GM12878 (cell line): ENCODE measurements around the gene MSLN. TPM values are rescaled to one million over a fixed set of nuclear protein-coding genes. Genes with fewer than 3 reads are reported as not detected.

Experiments
- ATAC-seq: fragments of 200-7000 bp; cut with Tn5 transposase; 3 replicates; pipeline ENCODE4 v1.9.1; 2020; ENCODE audit warnings: mild to moderate bottlenecking, moderate library complexity
- BruUV-seq: library from RNA; stranded (reverse); fragments of 400-500 nt; replicated peaks from 2 replicates; lab custom pipeline; 2021; lab: Mats Ljungman, UMichigan
- CTCF ChIA-PET: fragments of 300-600 bp; sonication (Branson Sonifier 250); formaldehyde crosslinking; extraction: SDS; loops from one replicate; lab custom pipeline; 2021; ENCODE audit warnings: inconsistent platforms; lab: Yijun Ruan, JAX
- POLR2A ChIA-PET: fragments of 350-600 bp; formaldehyde crosslinking; extraction: SDS; loops from one replicate; lab custom pipeline; 2021; ENCODE audit warnings: inconsistent platforms; lab: Charles Lee
- RAD21 ChIA-PET: fragments of 300-600 bp; sonication (Branson Sonifier 250); formaldehyde crosslinking; loops from one replicate; lab custom pipeline; 2023; ENCODE audit warnings: antibody characterized with exemption; ENCODE audit not compliant: unreplicated experiment; lab: Charles Lee
- SMC1A ChIA-PET: fragments of 300-600 bp; sonication (Branson Sonifier 250); formaldehyde crosslinking; loops from one replicate; lab custom pipeline; 2023; ENCODE audit not compliant: unreplicated experiment, uncharacterized antibody; lab: Charles Lee
- DNase-seq: peaks from one replicate; pipeline ENCODE4 v3.0.0-alpha.2; 2011; ENCODE audit warnings: low read depth, low spot score
- FAIRE-seq: peaks from 3 replicates; lab custom pipeline; 2011; peaks lifted over from hg19 to GRCh38; lab: Jason Lieb, UNC
- H2AFZ ChIP-seq: 2 replicates; pipeline ENCODE4 v1.6.0; 2011; ENCODE audit warnings: low read depth, low read length, control low read depth; ENCODE audit not compliant: control insufficient read depth
- H3K27ac ChIP-seq: 2 replicates; pipeline ENCODE4 v1.5.1; 2011; ENCODE audit warnings: control low read depth; ENCODE audit not compliant: control insufficient read depth, insufficient read depth
- H3K27me3 ChIP-seq, 2 experiments: replicated peaks in 1 of 2; 2 replicates each; pipeline versions ENCODE4 v1.6.0 to v1.6.1; 2011; ENCODE audit warnings: low read length in 1 of 2; ENCODE audit not compliant: control insufficient read depth in 2 of 2, insufficient read depth in 2 of 2
- H3K36me3 ChIP-seq, 2 experiments: 2 replicates each; pipeline ENCODE4 v1.5.1; 2011; ENCODE audit warnings: low read length in 1 of 2; ENCODE audit not compliant: control insufficient read depth in 2 of 2, insufficient read depth in 2 of 2
- H3K4me1 ChIP-seq: 2 replicates; pipeline ENCODE4 v1.6.1; 2011; ENCODE audit warnings: mild to moderate bottlenecking, low read length, moderate library complexity, mixed read lengths; ENCODE audit not compliant: control insufficient read depth, insufficient read depth
- H3K4me2 ChIP-seq: 2 replicates; pipeline ENCODE4 v1.6.0; 2011; ENCODE audit warnings: control low read depth; ENCODE audit not compliant: control insufficient read depth, insufficient read depth
- H3K4me3 ChIP-seq: fragments of 200-600 bp; sonication (generic); 2 replicates; pipeline ENCODE4 v1.5.1; 2016
- H3K79me2 ChIP-seq: 2 replicates; pipeline ENCODE4 v1.6.0; 2011; ENCODE audit warnings: low read length; ENCODE audit not compliant: control insufficient read depth, insufficient read depth
- H3K9ac ChIP-seq: 2 replicates; pipeline ENCODE4 v1.8.0; 2011; ENCODE audit warnings: low read length, control low read depth, mixed read lengths; ENCODE audit not compliant: control insufficient read depth, insufficient read depth
- H3K9me3 ChIP-seq: replicated peaks from 3 replicates; pipeline ENCODE4 v1.5.1; 2011; ENCODE audit warnings: mild to moderate bottlenecking, low read length; ENCODE audit not compliant: control insufficient read depth, insufficient read depth
- H4K20me1 ChIP-seq: 2 replicates; pipeline ENCODE4 v1.6.0; 2011; ENCODE audit not compliant: control insufficient read depth, insufficient read depth
- BHLHE40 ChIP-seq, 2 experiments: fragments of 450-650 bp in 1 of 2; IDR thresholded peaks; 2 replicates each; pipeline ENCODE4 v1.6.1; 2011 to 2017; ENCODE audit warnings: low read depth in 2 of 2, borderline replicate concordance in 1 of 2, improper control_type of control experiment in 1 of 2, low read length in 1 of 2, mild to moderate bottlenecking in 1 of 2
- ELK1 ChIP-seq: IDR thresholded peaks from 2 replicates; pipeline ENCODE4 v1.6.1; 2012; ENCODE audit warnings: low read depth, low read length, improper control_type of control experiment
- MLLT1 ChIP-seq: fragments of 450-650 bp; IDR thresholded peaks from 2 replicates; pipeline ENCODE4 v1.6.1; 2016; ENCODE audit warnings: mild to moderate bottlenecking
- MXI1 ChIP-seq: fragments of 150-350 bp; IDR thresholded peaks from 2 replicates; pipeline ENCODE4 v1.6.1; 2011; ENCODE audit warnings: low read depth, mild to moderate bottlenecking, inconsistent platforms, low read length, improper control_type of control experiment
- NFYB ChIP-seq: IDR thresholded peaks from 2 replicates; pipeline ENCODE4 v1.6.1; 2011; ENCODE audit warnings: low read depth, mild to moderate bottlenecking, low read length, improper control_type of control experiment, moderate library complexity; ENCODE audit not compliant: insufficient read depth
- SMC3 ChIP-seq: IDR thresholded peaks from 2 replicates; pipeline ENCODE4 v1.6.1; 2011; ENCODE audit warnings: low read length, improper control_type of control experiment, borderline replicate concordance
- SREBF2 ChIP-seq: IDR thresholded peaks from 2 replicates; pipeline ENCODE4 v1.6.1; 2012; ENCODE audit warnings: mild to moderate bottlenecking, low read length
- WGBS: methylation state at CpG from one replicate; pipeline ENCODE4 v1.1.6; 2016; ENCODE audit warnings: low lambda C conversion rate; ENCODE audit not compliant: insufficient replicate concordance, insufficient coverage; ENCODE audit errors: missing lambda C conversion rate; 5-methylcytosine and 5-hydroxymethylcytosine counted together
- in situ Hi-C: fragments of 300-500 bp; cut with MboI; formaldehyde crosslinking; loops from 9 replicates; pipeline ENCODE4 v1.14.3; 2018; ENCODE audit warnings: mixed read lengths
- intact Hi-C: fragments of 100-400 bp; cut with micrococcal nuclease; formaldehyde crosslinking; loops from one replicate; pipeline ENCODE4 v1.14.2; 2022; ENCODE audit not compliant: unreplicated experiment
- polyA plus RNA-seq, 11 experiments: library from polyadenylated mRNA; depleted of rRNA in 4 of 11; unstranded in 6 of 11; stranded (reverse) in 5 of 11; fragments of >200 nt; fragmentation: Nextera tagmentation in 4 of 11; fragmentation: Illumina TruSeq in 1 of 11; extraction: Ambion mirVana in 4 of 11; extraction: Trizol in 1 of 11; gene quantifications; 1 replicate in 1 of 11; 2 replicates in 10 of 11; pipeline versions ENCODE4 v1.2.1 to v1.2.3, GENCODE V29; 2011 to 2016; ENCODE audit warnings: inconsistent platforms in 2 of 11, missing spikeins in 2 of 11, low read depth in 1 of 11
- total RNA-seq, 4 experiments: library from RNA; depleted of rRNA in 3 of 4; stranded (reverse); fragments of >200 nt in 3 of 4; fragmentation: Illumina TruSeq in 1 of 4; extraction: Trizol in 1 of 4; gene quantifications; 2 replicates each; pipeline versions ENCODE4 v1.2.1 to v1.2.3, GENCODE V29; 2013 to 2021

The MSLN gene
- total and polyA plus RNA-seq, 10 of the 15 experiments (the other 5 are each of a cell fraction or from before 2014, with no cell fraction given), result 0.08 TPM; not detected in 9

DNA sequence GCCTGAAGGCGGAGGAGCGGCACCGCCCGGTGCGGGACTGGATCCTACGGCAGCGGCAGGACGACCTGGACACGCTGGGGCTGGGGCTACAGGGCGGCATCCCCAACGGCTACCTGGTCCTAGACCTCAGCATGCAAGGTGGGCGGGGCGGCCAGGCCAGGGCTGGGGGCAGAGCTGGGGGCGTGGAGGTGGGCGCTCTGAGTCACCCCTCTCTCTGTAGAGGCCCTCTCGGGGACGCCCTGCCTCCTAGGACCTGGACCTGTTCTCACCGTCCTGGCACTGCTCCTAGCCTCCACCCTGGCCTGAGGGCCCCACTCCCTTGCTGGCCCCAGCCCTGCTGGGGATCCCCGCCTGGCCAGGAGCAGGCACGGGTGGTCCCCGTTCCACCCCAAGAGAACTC, 7.9 kb downstream of the MSLN start (continued):
- TF ChIP-seq BHLHE40 (IDR thresholded peaks at IDR 0.05; ENCODE audit: borderline replicate concordance in 1 of 2, low read depth in 2 of 2, low read length in 1 of 2), result no peak
- TF ChIP-seq MLLT1, result no peak
- TF ChIP-seq SMC3, result no peak
- TF ChIP-seq, all 136 proteins: peak for 0

DNA sequence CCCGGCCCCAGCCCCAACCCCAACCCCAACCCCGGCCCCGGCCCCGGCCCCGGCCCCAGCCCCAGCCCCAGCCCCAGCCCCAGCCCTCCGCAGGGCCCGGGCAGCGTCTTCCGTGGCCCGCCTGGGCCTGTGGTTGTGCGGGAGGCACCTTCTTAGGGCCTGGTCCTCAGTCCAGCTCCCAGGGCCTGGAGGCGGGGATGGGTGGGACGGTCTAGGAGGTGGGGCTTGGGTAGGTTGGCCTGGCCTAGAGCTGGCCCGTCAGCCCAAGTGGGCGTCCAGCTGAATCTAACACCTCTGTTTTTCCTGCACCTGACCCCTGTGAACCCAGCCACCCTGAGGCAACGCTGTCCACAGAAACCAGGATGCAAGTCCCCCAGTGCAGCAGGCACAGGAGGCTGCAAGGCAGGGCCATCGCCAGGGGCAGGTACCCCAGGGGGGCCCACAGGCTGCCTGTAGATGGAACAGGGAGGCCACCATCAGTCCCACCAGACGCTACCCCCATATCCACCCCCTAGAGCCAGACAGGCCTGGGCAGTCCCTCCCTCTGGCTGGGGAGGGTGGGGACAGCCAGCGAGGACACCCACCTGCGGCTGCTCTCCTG, 8.8 kb downstream of the MSLN start:
- ChIA-PET SMC1A (no interaction called here), CTCF (no interaction called here), POLR2A (no interaction called here), RAD21 (no interaction called here)
- DNase-seq (no peak), FAIRE-seq (no peak), ATAC-seq (no peak)
- Histone ChIP-seq H4K20me1 (no peaks in the 10 kb centered on the region), H3K4me2 (no peak overlapping the region), H3K36me3 (no peaks in the 10 kb centered on the region), H3K9ac (no peak overlapping the region), H2AFZ (no peak overlapping the region), H3K79me2 (no peaks in the 10 kb centered on the region), H3K4me3 (no peak overlapping the region), H3K27me3 (no peaks in the 10 kb centered on the region), H3K27ac (no peak overlapping the region), H3K9me3 (no peaks in the 10 kb centered on the region), H3K4me1 (no peaks in the 10 kb centered on the region)
- in situ Hi-C loops (no loop called here), intact Hi-C loops (no loop called here)
- 19% methylated on average over 12 of the region's 20 CpGs for WGBS
- BruUV-seq, result no TSS peak
- TF ChIP-seq MXI1, result no peak
- TF ChIP-seq NFYB, result no peak
- TF ChIP-seq ELK1, result no peak
- no peak for TF ChIP-seq SREBF2
